AG09309 (cell line): ENCODE data around the gene ATP1A1.

Source experiments
- DNase-seq: peaks from one replicate; pipeline ENCODE4 v3.0.0-alpha.2; 2010; ENCODE audit warnings: low read depth
- H3K4me3 ChIP-seq: 2 replicates; pipeline ENCODE4 v1.5.1; 2011; ENCODE audit warnings: mild to moderate bottlenecking, low read depth, low read length, moderate library complexity; ENCODE audit not compliant: control insufficient read depth
- CTCF ChIP-seq: IDR thresholded peaks from 2 replicates; pipeline ENCODE4 v1.5.1; 2011; ENCODE audit warnings: mild to moderate bottlenecking, low read depth, low read length, inconsistent platforms; ENCODE audit not compliant: insufficient read depth, control insufficient read depth; ENCODE audit errors: missing control alignments

Gene ATP1A1

DNA sequence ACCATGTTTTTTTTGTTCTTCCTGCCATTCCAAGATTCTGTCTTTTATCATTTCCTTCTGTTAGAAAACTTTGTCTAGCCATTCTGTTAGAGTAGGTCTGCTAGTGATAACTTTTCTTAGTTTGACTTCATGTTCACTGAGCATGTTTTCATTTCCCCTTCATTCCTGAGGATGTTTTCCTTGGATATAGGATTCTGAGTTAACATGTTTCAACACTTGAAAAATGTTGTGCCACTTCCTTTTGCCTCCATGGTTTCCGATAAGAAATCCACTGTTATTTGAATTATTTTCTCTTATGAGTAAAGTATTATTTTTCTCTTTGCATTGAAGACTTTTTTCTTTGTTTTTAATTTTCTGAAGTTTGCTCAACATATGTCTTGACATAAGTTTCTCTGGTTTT, 66.7 kb downstream of the ATP1A1 start:
- TF ChIP-seq CTCF, result no peak
- no peak for DNase-seq
- no peak overlapping the region for H3K4me3 ChIP-seq

DNA sequence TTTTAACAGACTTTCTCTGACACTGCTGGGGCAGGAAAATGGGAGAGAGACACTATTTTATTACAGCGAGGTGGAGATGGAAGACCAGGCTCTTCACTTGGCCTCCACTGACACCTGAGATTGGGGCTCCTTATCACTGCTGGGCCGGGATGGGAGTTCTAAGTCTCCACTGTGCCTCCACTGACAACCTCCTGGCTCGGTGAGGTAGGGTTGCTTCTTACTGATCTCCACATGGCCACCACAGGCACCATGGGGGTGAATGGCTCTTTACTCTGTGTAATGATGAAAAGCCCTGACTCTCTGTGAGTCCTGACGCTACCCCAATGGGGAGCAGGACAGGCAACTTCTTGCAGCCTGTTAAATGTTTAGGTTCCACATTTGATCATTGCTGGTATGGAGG, 67.7 kb downstream of the ATP1A1 start:
- no peak for TF ChIP-seq CTCF
- DNase-seq, result no peak
- H3K4me3 ChIP-seq, result no peak overlapping the region

DNA sequence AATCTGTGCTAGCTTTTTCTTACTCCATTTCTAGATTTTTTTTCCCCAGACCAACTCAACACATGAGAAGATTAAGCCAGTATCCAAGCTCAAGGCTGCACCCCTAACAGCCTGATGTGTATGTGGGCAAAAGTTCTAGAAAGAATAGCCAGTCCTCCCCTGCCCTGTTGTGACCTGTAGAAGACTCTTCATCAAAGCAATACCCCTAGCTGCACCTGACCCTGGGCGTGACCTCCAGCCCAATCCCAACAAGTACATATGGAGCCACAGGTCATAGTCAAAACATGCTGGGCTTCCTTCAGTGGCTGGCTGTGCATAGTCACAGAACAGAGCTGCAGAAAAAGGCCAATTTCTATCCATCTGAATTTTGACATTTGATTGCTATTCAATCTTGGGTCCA, 72.5 kb downstream of the ATP1A1 start:
- no peak overlapping the region for H3K4me3 ChIP-seq
- DNase-seq, result no peak
- no peak for TF ChIP-seq CTCF

DNA sequence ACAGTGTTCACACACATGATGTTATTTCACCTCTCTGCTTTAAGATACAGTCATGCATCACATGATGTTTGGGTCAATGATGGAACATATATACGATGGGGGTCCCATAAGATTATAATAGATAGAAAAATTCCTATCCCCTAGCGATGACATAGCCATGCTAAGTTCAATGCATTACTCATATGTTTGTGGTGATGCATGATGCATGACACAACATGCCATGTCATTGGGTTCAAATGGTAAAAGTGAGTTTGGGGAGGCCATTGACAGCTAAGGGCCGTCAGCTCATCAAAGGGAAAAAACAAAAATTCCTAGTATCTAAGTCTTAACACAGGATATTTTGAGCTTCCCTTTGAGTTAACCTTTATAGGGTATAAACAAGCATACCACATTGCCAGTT, 73.6 kb downstream of the ATP1A1 start:
- no peak for DNase-seq
- no peak for TF ChIP-seq CTCF

DNA sequence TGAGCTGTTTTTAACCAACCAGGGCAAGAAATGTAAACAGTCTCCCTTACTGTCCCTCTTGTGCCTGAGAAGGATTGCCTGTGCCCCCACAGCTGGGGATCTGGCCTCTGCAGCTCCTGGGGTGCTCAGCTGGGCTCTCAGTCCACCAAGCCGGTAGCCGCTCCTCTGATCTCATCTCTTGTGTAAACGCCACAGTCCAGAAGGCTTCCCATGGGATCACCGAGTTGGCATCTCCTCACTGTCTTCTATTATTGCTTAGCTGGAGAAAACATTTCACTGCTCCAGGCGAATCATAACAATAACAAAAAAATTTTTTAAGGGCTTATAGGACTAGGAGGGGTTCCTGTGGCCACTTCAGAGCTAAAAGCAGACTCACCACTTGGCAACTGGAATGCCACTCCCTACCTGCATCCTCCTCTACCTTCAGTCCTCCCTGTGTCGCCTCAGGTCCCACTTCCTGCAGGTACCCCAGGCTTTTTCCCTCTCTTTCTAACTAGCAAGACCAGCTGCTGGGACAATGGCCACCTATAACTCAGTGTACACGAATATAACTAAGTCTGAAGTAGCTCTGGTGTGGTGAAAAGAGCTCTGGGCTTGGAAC, 75.8 kb downstream of the ATP1A1 start:
- DNase-seq, result no peak
- no peak for TF ChIP-seq CTCF
- no peak overlapping the region for H3K4me3 ChIP-seq

More for the DNA sequence above, 73.6 kb downstream of the ATP1A1 start:
- H3K4me3 ChIP-seq, result no peak overlapping the region

DNA sequence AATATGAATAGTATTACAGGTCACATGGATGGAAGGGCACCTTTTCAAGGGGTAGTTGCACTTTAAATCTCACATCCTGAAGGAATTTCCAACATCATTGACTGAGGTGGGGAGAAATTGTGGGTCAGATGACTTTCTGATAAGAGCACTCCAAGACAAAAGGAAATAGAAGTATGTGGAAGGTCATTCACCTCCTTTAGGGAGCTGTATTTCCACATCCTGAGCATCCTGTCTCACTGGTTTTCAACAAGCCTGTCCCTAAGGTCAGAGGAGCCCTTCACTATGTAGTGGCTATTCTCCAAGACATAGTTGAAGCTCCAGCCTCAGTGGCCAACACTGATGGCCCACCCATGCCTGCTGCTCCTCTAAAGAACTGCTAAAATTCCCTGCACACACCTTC, 76.5 kb downstream of the ATP1A1 start:
- no peak overlapping the region for H3K4me3 ChIP-seq
- DNase-seq, result no peak
- no peak for TF ChIP-seq CTCF

- DNase-seq, result no peak
- TF ChIP-seq CTCF, result no peak
Measured at GRCh38 chr1:116451702-116452101, 78.7 kb downstream of the ATP1A1 start.

More at GRCh38 chr1:116451702-116452101, 78.7 kb downstream of the ATP1A1 start:
- H3K4me3 ChIP-seq, result no peak overlapping the region
